ENCODE data around the gene MAL. TPM values are rescaled to one million over a fixed set of nuclear protein-coding genes. Genes with fewer than 3 reads are reported as not detected.

MAL gene
- polyA plus RNA-seq, 1 donor from 2014 or later: not detected

DNA sequence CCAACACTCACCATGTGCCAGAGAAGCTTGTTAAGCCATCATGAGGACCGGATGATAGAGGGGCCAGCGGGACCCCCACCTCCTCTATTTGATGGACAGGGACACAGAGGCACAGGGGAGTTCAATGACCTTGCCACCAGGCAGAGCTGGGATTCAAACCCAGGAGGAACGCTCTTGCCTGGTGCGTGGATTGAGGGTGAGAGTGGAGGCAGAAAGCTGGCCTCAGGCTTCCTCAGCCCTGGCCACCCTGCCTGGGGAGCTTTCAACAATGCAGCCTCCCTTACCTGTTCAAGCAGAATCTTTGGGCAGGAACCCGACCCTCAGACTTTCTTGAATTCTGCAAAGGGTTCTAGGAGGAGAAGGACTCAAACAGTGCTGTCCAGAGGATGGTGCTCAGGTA lies 39.9 kb upstream of the MAL start:
- peaks cover 7% of the 10 kb centered on the region for H3K9me3 ChIP-seq (ENCODE audit: low read length)
- no peak overlapping the region for H2AFZ ChIP-seq (ENCODE audit: low read depth, low read length)
- no peaks in the 10 kb centered on the region for H3K9me2 ChIP-seq (ENCODE audit: insufficient read depth, low read length)
- H3K27me3 ChIP-seq (ENCODE audit: insufficient read depth, low read depth, low read length): no peaks in the 10 kb centered on the region
- H4K20me1 ChIP-seq (ENCODE audit: insufficient read depth): no peaks in the 10 kb centered on the region
- H3K4me2 ChIP-seq (ENCODE audit: low read length): no peak overlapping the region
- H3F3A ChIP-seq (ENCODE audit: insufficient read depth, low read length, poor library complexity, severe bottlenecking): no peaks in the 10 kb centered on the region
- H3K27ac ChIP-seq (ENCODE audit: low read length): no peak overlapping the region
- no peaks in the 10 kb centered on the region for H3K79me2 ChIP-seq (replicated peaks; ENCODE audit: insufficient read depth, low read length)
- no peaks in the 10 kb centered on the region for H3K36me3 ChIP-seq (ENCODE audit: insufficient read depth, low read length)
- TF ChIP-seq, protein P1, sequence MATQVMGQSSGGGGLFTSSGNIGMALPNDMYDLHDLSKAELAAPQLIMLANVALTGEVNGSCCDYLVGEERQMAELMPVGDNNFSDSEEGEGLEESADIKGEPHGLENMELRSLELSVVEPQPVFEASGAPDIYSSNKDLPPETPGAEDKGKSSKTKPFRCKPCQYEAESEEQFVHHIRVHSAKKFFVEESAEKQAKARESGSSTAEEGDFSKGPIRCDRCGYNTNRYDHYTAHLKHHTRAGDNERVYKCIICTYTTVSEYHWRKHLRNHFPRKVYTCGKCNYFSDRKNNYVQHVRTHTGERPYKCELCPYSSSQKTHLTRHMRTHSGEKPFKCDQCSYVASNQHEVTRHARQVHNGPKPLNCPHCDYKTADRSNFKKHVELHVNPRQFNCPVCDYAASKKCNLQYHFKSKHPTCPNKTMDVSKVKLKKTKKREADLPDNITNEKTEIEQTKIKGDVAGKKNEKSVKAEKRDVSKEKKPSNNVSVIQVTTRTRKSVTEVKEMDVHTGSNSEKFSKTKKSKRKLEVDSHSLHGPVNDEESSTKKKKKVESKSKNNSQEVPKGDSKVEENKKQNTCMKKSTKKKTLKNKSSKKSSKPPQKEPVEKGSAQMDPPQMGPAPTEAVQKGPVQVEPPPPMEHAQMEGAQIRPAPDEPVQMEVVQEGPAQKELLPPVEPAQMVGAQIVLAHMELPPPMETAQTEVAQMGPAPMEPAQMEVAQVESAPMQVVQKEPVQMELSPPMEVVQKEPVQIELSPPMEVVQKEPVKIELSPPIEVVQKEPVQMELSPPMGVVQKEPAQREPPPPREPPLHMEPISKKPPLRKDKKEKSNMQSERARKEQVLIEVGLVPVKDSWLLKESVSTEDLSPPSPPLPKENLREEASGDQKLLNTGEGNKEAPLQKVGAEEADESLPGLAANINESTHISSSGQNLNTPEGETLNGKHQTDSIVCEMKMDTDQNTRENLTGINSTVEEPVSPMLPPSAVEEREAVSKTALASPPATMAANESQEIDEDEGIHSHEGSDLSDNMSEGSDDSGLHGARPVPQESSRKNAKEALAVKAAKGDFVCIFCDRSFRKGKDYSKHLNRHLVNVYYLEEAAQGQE (IDR thresholded peaks at IDR 0.05; ENCODE audit: borderline replicate concordance): no peak
- TF ChIP-seq EP300 (conservative IDR thresholded peaks at IDR 0.05; ENCODE audit: poor library complexity, severe bottlenecking) (no peak), POLR2AphosphoS5 (IDR thresholded peaks at IDR 0.05) (no peak), TAF1 (IDR thresholded peaks at IDR 0.05; ENCODE audit: low read depth) (no peak), SMC3 (conservative IDR thresholded peaks at IDR 0.05; ENCODE audit: poor library complexity) (no peak), MXI1 (conservative IDR thresholded peaks at IDR 0.05; ENCODE audit: poor library complexity, severe bottlenecking) (no peak), RAD21 (conservative IDR thresholded peaks at IDR 0.05) (no peak), EZH2 (IDR thresholded peaks at IDR 0.05; ENCODE audit: borderline replicate concordance, insufficient read depth, low read length, poor library complexity, severe bottlenecking) (no peak)
- TF ChIP-seq, protein P2, sequence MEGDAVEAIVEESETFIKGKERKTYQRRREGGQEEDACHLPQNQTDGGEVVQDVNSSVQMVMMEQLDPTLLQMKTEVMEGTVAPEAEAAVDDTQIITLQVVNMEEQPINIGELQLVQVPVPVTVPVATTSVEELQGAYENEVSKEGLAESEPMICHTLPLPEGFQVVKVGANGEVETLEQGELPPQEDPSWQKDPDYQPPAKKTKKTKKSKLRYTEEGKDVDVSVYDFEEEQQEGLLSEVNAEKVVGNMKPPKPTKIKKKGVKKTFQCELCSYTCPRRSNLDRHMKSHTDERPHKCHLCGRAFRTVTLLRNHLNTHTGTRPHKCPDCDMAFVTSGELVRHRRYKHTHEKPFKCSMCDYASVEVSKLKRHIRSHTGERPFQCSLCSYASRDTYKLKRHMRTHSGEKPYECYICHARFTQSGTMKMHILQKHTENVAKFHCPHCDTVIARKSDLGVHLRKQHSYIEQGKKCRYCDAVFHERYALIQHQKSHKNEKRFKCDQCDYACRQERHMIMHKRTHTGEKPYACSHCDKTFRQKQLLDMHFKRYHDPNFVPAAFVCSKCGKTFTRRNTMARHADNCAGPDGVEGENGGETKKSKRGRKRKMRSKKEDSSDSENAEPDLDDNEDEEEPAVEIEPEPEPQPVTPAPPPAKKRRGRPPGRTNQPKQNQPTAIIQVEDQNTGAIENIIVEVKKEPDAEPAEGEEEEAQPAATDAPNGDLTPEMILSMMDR (IDR thresholded peaks at IDR 0.05; ENCODE audit: poor library complexity, severe bottlenecking): no peak
- no peak overlapping the region for H3K9ac ChIP-seq (ENCODE audit: low read length)
- no peak overlapping the region for H3K4me3 ChIP-seq (ENCODE audit: low read length)

DNA sequence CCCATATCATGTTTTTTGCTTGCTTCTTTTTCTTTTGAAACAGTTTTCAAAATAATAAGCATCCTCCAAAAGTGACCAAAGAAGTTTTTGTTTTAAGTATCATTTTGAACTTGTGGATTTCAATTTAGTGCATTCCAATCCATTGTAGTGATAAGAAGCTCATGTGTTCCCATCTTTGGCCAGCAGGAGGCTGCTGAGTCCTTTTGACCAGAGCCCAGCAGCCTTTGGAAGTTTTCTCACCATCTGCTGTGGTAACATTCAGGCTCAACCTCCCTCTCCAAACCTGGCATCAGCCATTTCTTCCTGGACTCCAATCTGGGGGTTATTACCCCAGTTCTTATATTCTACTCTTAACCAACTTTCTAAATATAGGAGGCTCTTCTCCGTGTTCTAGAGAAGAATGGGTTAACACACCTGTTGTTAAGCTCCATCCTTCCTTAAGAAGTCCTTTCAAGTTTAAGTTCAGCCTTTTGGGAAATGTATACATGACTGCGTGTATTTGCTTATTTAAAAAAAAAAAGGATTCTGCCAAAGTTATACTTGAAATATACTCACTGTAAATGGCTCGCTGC lies 39.0 kb upstream of the MAL start:
- no peaks in the 10 kb centered on the region for H3F3A ChIP-seq (ENCODE audit: insufficient read depth, low read length, poor library complexity, severe bottlenecking)
- no peak overlapping the region for H3K4me3 ChIP-seq (ENCODE audit: low read length)
- no peak overlapping the region for H2AFZ ChIP-seq (ENCODE audit: low read depth, low read length)
- no peaks in the 10 kb centered on the region for H3K36me3 ChIP-seq (ENCODE audit: insufficient read depth, low read length)
- no peak overlapping the region for H3K9ac ChIP-seq (ENCODE audit: low read length)
- H3K79me2 ChIP-seq (replicated peaks; ENCODE audit: insufficient read depth, low read length): no peaks in the 10 kb centered on the region
- no peaks in the 10 kb centered on the region for H4K20me1 ChIP-seq (ENCODE audit: insufficient read depth)
- H3K9me2 ChIP-seq (ENCODE audit: insufficient read depth, low read length): no peaks in the 10 kb centered on the region
- no peak overlapping the region for H3K27ac ChIP-seq (ENCODE audit: low read length)
- H3K27me3 ChIP-seq (ENCODE audit: insufficient read depth, low read depth, low read length): no peaks in the 10 kb centered on the region
- H3K4me2 ChIP-seq (ENCODE audit: low read length): no peak overlapping the region
- no peak for TF ChIP-seq EZH2 (IDR thresholded peaks at IDR 0.05; ENCODE audit: borderline replicate concordance, insufficient read depth, low read length, poor library complexity, severe bottlenecking)
- TF ChIP-seq, protein P2 (IDR thresholded peaks at IDR 0.05; ENCODE audit: poor library complexity, severe bottlenecking): no peak
- no peak for TF ChIP-seq MXI1 (conservative IDR thresholded peaks at IDR 0.05; ENCODE audit: poor library complexity, severe bottlenecking)
- no peak for TF ChIP-seq SMC3 (conservative IDR thresholded peaks at IDR 0.05; ENCODE audit: poor library complexity)
- TF ChIP-seq, protein P1 (IDR thresholded peaks at IDR 0.05; ENCODE audit: borderline replicate concordance): no peak
- TF ChIP-seq POLR2AphosphoS5 (IDR thresholded peaks at IDR 0.05): no peak
- no peak for TF ChIP-seq EP300 (conservative IDR thresholded peaks at IDR 0.05; ENCODE audit: poor library complexity, severe bottlenecking)
- TF ChIP-seq RAD21 (conservative IDR thresholded peaks at IDR 0.05): no peak
- TF ChIP-seq TAF1 (IDR thresholded peaks at IDR 0.05; ENCODE audit: low read depth): no peak
- peaks cover 10% of the 10 kb centered on the region for H3K9me3 ChIP-seq (ENCODE audit: low read length)

Measured in neural cell (in vitro differentiated cells).